Activated CD8-positive, alpha-beta memory T cell treated with anti-CD3 and anti-CD28 coated beads, Interleukin-2, amount 50 U/mL, for 24 hours (primary cell): ENCODE data around the gene CCRL2.
"Not testable (repeated sequence)": the region's sequence is repeated elsewhere in the genome, so short reads cannot be mapped to it uniquely, and the experiment has no call there.

Experiments used
- DNase-seq: peaks from one replicate; pipeline ENCODE4 v3.0.0-alpha.2; 2020; ENCODE audit errors: extremely low read depth

Gene CCRL2

DNA sequence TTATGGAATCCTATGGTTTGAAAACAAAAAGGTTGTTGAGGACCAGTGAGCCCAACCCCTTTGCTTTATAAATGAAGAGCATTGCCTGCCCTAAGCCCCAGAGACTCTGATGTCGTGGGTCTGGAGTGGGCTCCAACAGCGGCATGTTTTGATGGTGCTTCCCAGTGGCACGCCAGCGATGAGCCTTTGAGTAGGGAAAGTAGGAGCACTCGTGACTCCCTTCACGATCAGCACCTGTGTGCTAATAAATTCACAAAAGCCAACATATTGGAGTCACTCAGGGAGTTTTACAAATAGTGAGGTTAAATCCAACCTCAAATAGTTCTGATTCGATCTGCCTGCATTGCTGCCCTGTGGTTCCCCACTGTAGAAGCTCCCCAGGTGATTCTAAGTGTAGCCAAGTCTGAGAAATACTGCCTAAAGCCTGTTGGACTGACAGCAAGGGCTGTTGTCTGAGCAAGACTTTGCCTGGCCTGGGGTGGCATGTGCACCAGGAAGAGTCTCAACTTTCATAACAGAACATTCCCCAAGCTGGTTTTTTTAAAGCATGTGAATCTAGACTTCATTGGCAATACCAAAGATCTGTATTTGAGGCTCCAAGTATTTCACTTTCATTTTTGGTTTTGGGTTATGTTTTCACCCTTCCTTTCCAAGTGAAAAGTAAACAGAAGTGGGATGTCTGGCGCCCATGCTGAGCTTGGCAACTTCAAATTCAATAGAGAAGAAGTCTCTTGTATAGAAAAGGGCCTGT is 26.4 kb upstream of the CCRL2 start:
- DNase-seq: no peak

DNA sequence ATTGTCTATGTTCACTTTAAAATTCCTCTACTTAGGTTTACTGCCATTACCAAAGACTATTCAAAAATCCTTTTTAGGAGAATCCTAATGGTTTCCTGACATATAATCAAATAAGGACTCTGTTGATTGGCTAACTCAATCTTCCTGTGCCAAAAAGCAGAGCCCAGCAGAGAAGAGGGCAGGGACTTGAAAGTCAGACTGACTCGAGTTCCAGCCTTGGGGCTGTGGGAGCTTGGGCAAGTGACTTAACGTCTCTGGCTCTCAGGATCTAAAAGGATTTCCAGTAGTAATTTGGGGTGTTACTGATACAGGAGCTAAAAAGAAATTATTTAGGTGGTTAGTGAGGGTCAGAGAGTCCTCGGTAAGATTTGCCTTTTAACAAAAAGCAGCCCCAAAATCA is 25.4 kb upstream of the CCRL2 start:
- no peak for DNase-seq

DNA sequence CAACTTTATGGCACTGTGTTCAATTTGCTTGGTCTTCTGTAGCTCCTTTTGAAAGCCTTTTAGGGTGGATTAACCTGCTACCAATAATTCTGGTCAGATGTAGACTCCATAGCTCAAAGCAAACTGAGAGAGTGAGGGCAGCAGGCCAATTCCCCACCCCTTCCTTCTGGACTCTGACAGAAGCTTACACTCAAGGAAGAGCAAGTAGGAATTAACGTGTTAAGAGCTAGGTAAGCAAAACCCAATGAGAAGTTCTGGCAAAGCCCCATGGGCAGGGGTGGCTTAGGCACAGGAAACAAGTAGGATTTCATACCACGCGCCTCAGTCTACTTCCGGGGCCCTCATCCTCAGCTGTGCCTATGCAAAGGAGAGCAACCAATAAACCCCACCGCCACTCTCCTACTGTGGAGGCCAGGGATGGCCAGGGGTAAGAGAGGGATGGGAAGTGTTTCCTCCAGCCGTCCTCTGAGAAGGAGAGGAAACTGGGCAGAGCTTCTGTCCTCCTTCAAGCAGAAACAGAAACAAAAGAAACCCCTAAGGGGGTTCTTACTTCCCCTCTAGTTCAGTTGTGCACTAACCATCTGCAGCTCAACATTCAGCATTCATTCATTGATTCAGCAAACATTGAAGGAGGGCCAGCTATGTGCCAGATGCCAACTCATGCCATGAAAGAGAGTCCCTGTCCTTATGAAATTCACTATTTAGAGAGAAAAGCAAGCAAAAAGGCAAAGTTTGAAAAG is 23.7 kb upstream of the CCRL2 start:
- no peak for DNase-seq

DNA sequence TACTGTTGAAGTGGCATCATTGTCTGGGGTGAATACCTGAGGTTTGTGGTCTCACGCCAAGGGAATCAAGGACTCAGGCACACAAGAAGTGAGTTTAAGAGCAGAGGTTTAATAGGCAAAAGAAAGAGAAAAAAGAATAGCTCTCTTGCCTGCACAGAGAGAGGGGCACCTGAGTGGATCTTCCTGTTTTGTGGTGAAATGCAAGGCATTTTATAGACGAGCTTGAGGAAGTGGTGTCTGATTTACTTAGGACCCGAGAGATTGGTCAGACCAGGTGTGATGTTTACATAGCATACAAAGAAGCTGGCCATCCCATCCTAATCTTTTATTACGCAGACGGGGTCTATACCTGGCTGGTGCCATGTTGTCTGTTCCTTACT is 23.1 kb upstream of the CCRL2 start:
- no peak for DNase-seq

DNA sequence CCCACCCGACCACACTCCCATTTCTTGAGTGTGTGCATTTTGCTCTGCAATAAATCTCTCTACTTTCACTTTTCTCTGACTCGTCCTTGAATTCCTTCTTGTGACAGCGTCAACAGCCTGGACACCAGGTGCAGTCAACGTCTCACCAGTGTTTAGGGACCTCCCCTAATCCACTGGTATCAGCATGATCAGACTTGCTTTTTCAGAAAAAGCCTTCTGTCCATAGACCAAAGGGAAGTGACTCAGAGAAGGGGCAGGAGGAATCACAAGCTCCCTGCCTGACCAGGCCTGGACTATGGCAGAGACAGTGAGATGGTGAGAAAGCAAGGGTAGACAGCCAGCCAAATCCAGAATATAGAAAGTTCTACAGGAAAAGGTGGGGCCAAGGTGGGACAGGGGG is 20.9 kb upstream of the CCRL2 start:
- DNase-seq: no peak

DNA sequence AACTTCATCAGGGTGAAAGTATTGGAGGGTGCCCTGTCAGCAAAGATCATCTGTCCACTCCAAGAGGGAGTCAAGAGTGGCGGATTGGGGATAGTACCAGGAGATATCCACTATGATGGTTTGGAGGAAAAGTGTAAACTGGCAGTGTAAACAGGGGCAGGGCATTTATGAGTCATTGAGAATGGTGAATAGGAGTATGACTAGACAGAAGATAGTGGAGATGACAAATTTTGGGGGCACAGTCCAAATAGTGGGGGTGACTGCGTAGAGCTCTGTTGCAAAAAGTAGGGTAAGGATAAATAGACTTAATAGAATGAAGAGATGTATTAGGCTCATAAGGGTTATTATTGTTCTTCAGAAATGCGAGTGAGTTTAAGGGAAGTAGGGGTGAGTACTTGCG is 18.2 kb upstream of the CCRL2 start:
- not testable (repeated sequence) for DNase-seq

DNA sequence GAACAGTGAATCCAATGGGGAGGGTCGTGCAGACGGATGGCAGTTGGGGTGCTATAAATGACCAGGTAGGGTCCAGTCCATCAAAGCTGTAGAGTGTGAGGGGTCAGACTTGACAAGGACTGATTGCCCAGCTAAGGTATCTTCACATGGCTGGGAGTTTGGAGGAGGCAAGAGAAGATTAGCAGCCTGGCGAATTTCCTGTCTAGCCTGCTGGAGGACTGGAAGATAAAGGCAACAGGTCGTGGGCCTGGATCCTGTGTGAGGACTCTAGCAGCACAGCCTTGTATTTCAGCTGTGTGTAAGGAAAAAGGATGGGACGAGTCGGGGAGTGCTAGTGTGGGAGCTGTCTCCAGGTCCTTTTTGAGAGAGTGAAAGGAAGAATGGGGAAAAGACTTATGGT is 17.8 kb upstream of the CCRL2 start:
- no peak for DNase-seq

DNA sequence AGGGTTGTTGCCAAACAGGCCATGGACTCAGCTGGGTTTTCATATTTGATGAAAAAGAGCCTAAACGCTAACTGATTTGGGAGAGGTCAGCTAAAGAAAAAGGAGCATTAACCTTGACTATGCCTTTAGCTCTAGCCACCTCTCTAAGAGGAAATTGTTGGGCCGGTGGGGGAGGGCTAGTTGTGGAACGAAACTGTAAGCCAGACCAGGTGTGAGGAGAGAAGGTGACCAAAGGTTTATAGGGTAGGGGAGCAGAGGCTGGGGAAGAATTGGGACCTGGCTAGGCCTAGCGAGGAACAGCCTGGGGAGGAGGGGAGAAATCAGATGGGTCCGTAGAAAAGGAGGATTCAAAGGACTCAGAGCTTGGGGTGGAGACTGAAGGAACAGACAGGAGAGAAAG is 15.5 kb upstream of the CCRL2 start:
- not testable (repeated sequence) for DNase-seq

DNA sequence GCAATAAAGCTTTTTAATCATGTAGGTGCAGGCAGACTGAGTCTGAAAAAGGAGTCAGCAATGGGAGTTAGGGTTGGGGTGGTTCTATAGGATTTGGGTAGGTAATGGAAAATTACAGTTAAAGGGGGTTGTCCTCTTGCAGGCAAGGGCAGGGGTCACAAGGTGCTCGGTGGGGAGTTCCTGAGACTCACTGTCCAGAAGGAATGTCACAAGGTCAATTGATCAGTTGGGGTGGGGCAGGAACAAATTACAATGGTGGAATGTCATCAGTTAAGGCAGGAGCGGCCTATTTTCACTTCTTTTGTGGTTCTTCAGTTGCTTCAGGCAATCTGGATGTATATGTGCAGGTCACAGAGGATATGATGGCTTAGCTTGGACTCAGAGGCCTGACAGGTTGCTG is 14.0 kb upstream of the CCRL2 start:
- DNase-seq: no peak

DNA sequence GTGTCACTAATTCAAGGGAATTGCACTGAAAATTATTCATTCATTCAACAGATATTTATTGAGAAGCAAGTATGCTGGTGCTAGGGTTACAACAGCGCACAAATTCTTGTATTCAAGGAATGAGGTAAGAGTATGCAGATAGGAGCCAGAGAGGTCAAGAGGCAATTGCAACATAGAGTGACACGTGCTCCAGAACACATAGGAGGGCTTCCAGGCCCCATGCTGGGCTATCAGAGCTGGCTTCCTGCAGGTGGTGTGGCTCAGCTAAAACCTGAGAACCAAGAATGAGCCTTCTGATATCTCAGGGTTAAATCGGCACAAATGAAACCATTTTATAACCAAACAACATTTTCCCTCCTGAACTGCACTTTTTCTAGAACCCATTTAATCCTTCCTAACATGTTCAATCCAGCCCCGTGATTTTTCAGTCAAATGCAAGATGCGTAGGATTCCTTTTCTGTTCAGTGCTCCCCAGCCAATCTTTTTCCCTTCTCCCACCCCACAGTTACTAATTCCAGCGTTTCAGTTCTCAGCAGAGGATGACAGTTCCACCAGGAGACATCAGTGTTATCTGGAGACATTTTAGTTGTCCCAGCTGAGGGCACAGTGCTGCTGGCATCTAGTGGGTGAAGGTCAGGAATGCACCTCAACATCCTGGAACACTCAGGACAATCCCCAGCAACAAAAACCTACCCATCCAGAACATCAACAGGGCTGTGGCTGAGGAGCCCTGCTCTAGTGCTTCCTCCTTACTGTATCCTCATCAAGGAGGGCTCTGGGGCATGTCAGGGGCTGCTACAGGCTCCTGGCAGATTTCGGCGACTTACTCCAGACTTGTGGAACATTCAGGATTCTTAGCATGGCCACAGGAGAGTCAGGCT is 13.3 kb upstream of the CCRL2 start:
- no peak for DNase-seq

DNA sequence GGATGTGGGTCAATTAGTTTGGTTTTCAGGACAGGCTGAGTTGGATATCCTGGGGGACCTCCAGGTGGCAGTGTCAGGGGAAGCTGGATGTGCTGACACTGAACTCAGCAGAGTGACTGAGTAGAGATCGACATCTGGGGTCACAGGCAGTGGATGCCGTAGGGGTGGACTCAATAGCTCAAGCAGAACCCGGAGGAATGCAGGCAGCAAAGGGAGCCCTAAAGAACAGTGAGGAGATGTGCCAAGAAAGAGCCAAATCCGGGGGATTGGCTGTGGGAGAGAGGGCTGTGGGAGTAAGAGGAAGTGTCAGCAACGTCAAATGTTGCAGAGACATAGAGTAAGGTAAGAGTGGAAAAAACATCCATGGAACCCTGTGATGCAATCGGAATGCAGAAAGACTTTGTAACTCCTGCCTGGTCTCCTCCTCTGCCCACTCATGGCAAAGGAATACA is 11.8 kb upstream of the CCRL2 start:
- DNase-seq: no peak

DNA sequence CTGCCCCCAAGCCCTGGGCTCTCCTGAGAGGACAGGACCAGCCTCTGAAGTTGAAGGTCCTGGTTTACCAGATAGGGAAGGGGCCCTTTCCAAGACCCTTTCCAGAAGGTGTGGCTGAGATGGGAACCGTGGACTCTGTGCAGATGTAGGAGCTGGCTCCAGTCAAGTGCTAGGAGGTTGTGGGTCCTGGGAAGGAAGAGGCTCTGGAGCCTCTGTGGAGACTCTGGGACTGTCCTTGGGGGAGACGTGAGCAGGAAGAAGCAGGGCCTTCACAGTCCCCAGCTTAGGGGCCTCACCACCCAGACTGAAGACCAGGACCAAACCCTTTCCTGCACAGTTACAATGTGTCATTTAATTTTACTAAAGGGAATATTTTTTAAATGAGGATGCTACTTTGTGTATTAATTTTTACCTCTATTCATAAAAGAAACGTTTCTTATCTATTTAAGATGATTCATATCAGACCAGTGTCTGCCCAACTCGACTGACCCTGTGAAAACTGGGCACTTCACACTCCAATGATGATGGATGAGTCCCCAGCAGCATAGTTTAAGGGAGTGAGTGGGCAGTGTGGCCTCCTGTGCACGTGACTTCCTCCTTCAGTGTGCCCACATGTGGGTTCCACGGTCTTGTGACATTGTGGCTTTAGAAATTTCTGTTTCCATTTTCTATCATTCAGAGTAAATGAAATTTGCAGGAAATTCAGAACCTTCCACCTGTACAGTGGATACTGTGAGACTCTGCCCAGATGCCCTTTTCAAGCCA is 11.1 kb upstream of the CCRL2 start:
- DNase-seq: no peak

DNA sequence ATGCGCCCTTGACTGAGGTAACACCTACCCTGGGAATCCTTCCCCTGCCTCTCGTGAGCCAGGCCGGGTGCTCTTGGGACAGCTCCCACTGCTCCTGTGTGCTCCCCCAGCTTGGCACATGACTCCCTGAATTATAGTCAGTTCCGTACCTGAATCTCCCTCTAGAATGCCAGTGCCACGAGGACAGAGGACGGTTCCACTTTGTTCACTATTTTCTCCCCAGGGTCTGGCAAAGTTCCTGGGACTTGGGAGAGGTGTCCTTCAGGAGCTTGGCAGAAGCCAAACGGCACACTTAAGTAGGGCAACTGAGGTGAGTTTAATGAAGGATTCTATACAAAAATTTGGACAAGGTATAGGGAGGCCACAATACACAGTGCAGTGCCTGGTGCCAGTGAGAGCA is 9.9 kb upstream of the CCRL2 start:
- no peak for DNase-seq

DNA sequence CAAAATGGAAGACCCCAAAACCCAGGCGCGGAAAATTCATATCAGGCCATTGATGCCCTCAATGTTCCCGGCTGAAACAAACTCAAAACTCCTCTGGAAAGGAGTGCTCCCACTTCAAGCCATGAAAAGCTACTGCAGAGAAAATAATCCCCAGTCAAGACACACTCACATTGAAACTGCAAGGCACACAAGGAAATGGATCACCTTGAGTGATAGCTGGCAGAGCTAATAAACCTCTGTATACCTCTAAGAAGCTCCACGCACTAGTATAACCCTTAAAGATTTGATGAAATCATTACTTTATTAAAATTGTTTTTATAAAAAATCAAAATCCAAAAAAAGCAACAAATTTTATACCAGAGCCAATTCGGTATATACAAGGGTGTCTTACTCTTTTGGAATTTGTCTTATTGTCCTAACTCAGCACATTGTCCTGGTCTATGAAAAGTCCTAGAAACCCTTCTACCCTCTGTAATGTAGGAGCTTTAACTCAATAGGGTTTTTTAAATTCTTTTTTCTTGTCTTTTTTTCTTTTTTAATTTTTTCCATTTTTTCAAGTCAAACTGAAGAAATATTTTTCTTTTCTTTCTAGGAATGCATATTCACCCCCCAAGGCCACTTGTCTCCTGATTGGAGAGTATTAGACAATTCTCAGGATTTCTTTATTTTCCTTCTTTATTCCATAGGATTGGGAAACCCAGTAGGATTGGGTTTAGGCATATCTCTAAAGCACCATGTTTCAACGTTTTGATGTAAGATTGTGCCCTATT is 8.7 kb upstream of the CCRL2 start:
- no peak for DNase-seq

DNA sequence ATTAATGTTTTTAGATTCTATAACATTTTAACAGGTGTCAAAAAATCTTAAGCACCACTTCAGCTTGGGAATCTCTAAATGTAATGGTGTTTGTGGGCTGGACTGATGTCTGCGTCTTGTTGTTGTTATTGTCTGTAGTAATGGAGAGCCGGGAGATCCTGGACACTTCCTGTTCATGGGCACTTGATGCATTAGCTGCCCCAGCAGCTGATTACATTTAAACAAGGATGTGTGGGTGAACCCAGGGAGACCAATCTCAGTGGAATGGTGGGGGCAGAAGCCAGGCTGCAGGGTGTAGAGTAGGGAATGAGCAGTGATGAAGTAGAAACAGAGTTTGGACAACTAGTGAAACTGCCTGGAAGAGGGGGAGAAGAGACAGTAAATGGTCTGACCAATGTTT is 8.0 kb upstream of the CCRL2 start:
- DNase-seq: no peak

DNA sequence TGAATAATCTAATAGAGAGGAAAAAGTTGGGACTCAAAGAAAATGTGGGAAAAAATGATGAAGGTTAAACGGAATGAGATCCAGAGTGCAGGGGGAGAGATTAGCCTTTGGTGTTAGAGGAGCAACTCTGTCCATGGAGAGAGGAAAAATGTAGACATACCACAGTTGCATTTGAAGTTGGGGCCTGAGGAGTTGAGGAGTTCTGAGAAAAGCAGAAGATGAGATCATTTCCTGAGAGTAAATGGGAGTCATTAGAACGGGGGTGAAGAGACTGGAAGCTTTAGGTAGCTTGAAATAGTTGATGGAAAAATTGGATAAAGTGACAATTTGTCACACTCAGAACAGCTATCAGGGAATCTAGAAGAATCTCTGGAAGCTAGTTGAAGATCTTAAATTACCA is 7.5 kb upstream of the CCRL2 start:
- no peak for DNase-seq

DNA sequence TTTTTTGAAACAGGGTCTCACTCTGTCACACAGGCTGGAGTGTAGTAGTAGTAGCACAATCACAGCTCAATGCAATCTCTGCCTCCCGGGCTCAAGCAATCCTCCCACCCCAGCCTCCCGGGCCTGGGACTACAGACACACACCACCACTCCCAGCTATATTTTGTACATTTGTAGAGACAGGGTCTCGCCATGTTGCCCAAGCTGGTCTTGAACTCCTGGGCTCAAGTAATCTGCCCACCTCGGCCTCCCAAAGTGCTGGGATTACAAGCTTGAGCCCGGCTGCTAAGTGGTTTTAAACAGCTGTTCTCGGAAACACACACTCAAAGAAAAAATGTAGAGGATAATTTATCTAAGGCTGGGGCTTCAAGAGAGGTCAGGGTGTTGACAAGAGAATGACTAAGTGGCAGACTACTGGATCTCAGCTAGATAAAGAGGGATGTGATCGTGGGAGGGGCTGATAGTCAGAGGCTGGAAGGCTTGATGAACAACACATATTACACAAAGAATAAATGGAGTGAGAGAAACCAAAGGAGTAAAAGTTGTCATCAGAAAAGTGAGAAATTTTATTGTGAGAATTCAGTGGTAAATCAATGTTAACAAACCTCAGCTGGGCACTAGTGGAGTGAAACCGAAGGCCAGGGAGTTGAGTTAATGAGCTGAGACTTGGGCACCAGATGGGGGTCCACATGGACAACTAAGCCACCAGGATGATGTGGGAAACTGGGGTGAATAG is 6.9 kb upstream of the CCRL2 start:
- no peak for DNase-seq

DNA sequence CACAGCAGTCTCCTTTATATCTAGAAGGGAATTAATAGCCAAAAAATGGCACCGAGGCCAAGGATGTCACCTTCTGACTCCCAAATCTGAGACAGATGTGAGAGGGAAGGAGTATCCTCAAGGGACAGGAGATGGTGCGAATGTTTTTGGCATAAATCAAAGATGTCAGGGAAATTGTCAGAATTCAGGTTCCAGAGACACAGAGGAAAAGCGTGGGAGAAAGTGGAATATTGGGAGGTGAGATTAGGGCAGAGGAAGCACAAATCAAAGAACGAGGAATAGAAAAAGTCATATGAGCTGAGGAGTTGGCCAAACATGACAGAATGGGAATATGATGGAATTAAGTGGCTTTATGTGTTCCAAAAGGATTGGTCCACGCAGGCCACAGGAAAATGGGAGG is 6.2 kb upstream of the CCRL2 start:
- DNase-seq: no peak

DNA sequence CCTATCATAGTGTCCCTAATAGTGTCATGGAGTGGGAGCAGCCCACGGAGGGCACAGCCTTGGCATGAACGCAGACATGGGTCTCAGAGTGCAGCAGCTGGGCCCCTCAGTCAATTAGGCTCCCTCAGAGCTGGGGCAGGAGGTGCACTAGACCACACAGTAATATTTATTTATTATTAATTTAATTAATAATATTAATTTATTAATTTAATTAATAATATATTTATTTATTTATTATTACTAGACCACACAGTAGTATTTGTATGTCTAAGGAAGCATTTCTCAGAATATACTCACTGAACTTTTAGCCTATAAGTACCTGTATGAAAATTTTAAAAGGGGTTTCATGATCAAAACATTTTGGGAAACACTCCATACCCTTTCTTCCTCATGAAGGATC is 5.5 kb upstream of the CCRL2 start:
- no peak for DNase-seq

DNA sequence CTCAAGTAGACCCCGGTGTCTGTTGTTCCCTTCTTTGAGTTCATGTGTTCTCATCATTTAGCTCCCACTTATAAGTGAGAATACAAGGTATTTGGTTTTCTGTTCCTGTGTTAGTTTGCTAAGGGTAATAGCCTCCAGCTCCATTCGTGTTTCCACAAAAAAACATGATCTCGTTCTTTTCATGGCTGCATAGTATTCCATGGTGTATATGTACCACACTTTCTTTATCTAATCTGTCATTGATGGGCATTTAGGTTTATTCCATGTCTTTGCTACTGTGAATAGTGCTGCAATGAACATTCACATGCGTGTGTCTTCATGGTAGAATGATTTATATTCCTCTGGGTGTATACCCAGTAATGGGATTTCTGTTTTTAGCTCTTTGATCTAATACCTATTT is 4.2 kb upstream of the CCRL2 start:
- not testable (repeated sequence) for DNase-seq
